K562 (cell line): ENCODE results near the gene LRRC43. TPM values are rescaled to one million over a fixed set of nuclear protein-coding genes. Genes with fewer than 3 reads are reported as not detected.

ENCODE experiments used
- ARID2 ChIP-seq: fragments of 450-650 bp; IDR thresholded peaks from 2 replicates; pipeline ENCODE4 v1.6.1; 2017; ENCODE audit warnings: antibody characterized with exemption, mild to moderate bottlenecking
- ATF2 ChIP-seq: sonication (generic); formaldehyde crosslinking; IDR thresholded peaks from 2 replicates; pipeline ENCODE4 v1.8.1; 2022; ENCODE audit warnings: missing genetic modification reagents
- BCLAF1 ChIP-seq, 2 experiments: fragments of 450-650 bp in 1 of 2; IDR thresholded peaks; 2 replicates each; pipeline ENCODE4 v1.6.1; 2011 to 2017; ENCODE audit warnings: low read depth in 2 of 2, antibody characterized with exemption in 1 of 2, borderline replicate concordance in 1 of 2, low read length in 1 of 2, mild to moderate bottlenecking in 1 of 2, mixed read lengths in 1 of 2; ENCODE audit not compliant: control insufficient read depth in 1 of 2
- EP300 ChIP-seq: IDR thresholded peaks from 2 replicates; pipeline ENCODE4 v1.6.1; 2012; ENCODE audit warnings: low read length, improper control_type of control experiment
- FOXM1 ChIP-seq, 2 experiments: fragments of 450-650 bp in 1 of 2; sonication (generic) in 1 of 2; formaldehyde crosslinking in 1 of 2; IDR thresholded peaks; 2 replicates each; pipeline versions ENCODE4 v1.6.1 to v1.9.0; 2017 to 2022; ENCODE audit warnings: low read depth in 2 of 2, mild to moderate bottlenecking in 2 of 2, missing genetic modification reagents in 1 of 2, moderate library complexity in 1 of 2
- GATAD2A ChIP-seq: fragments of 450-650 bp; IDR thresholded peaks from 2 replicates; pipeline ENCODE4 v1.6.1; 2017
- HCFC1 ChIP-seq: IDR thresholded peaks from 2 replicates; pipeline ENCODE4 v1.6.1; 2012; ENCODE audit warnings: low read depth, low read length, improper control_type of control experiment
- HMG20B ChIP-seq: fragments of 250-450 bp; sonication (Bioruptor Pico); IDR thresholded peaks from 2 replicates; pipeline ENCODE4 v1.5.0; 2021; ENCODE audit warnings: mild to moderate bottlenecking
- PBX2 ChIP-seq, 2 experiments: IDR thresholded peaks in 1 of 2; conservative IDR thresholded peaks in 1 of 2; 2 replicates each; pipeline ENCODE4 v1.6.1; 2016; ENCODE audit warnings: low read depth in 2 of 2, mild to moderate bottlenecking in 1 of 2, missing compliant biosample characterization in 1 of 2, missing genetic modification characterization in 1 of 2, moderate library complexity in 1 of 2
- PHF21A ChIP-seq: fragments of 450-650 bp; IDR thresholded peaks from 2 replicates; pipeline ENCODE4 v1.6.1; 2017; ENCODE audit warnings: low read depth, borderline replicate concordance
- PTBP1 ChIP-seq: fragments of 200-400 bp; formaldehyde crosslinking; IDR thresholded peaks from 2 replicates; pipeline ENCODE4 v1.6.1; 2017; ENCODE audit warnings: low read depth, low read length
- SMARCC2 ChIP-seq: fragments of 450-650 bp; IDR thresholded peaks from 2 replicates; pipeline ENCODE4 v1.6.1; 2017; ENCODE audit warnings: antibody characterized with exemption, moderate library complexity, mild to moderate bottlenecking, low read depth
- ZBTB9 ChIP-seq: fragments of 450-650 bp; formaldehyde crosslinking; IDR thresholded peaks from 2 replicates; pipeline ENCODE4 v1.4.0; 2020; ENCODE audit warnings: mild to moderate bottlenecking, moderate library complexity
- ZNF57 ChIP-seq: fragments of 450-650 bp; formaldehyde crosslinking; IDR thresholded peaks from 2 replicates; pipeline ENCODE4 v1.4.0; 2020; ENCODE audit warnings: mild to moderate bottlenecking, moderate library complexity
- ZNF639 ChIP-seq, 2 experiments: fragments of 200-800 bp in 1 of 2; sonication (Bioruptor generic) in 1 of 2; sonication (generic) in 1 of 2; formaldehyde crosslinking in 1 of 2; IDR thresholded peaks in 1 of 2; conservative IDR thresholded peaks in 1 of 2; 2 replicates each; pipeline versions ENCODE4 v1.5.0 to v1.6.1; 2016 to 2020; ENCODE audit warnings: missing compliant biosample characterization in 1 of 2, missing genetic modification characterization in 1 of 2, missing genetic modification reagents in 1 of 2
- ZNF75A ChIP-seq: fragments of 450-650 bp; formaldehyde crosslinking; IDR thresholded peaks from 2 replicates; pipeline ENCODE4 v1.4.0; 2020; ENCODE audit warnings: mild to moderate bottlenecking
- polyA plus RNA-seq, 8 experiments: library from polyadenylated mRNA; depleted of rRNA in 4 of 8; stranded (reverse) in 5 of 8; unstranded in 3 of 8; fragments of >200 nt; fragmentation: Nextera tagmentation in 2 of 8; fragmentation: Illumina TruSeq in 1 of 8; extraction: Ambion mirVana in 2 of 8; extraction: Trizol in 1 of 8; gene quantifications; 2 replicates each; pipeline versions ENCODE4 v1.2.1 to v1.2.3, GENCODE V29; 2011 to 2014; ENCODE audit warnings: inconsistent platforms in 1 of 8, missing spikeins in 1 of 8
- total RNA-seq, 7 experiments: library from RNA; depleted of rRNA in 6 of 7; stranded (reverse); fragments of >200 nt in 6 of 7; fragmentation: Illumina TruSeq in 2 of 7; extraction: Trizol in 2 of 7; gene quantifications; 2 replicates each; pipeline versions ENCODE4 v1.2.1 to v1.2.3, GENCODE V29; 2011 to 2021; ENCODE audit warnings: low replicate concordance in 1 of 7

The LRRC43 gene
- total and polyA plus RNA-seq, 9 of the 15 experiments (the other 6 are each of a cell fraction or from before 2014, with no cell fraction given): 0.19 TPM; not detected in 8

GRCh38 chr12:122190842-122191668 lies 8.1 kb downstream of the LRRC43 start (continued):
- TF ChIP-seq PTBP1 (no peak), ARID2 (no peak), EP300 (peak; percentile 37; the same call in 1 of the 2 replicates), ZNF75A (CRISPR knock-in tag) (no peak), PBX2 (CRISPR knock-in tag; IDR thresholded peaks at IDR 0.05; ENCODE audit: low read depth) (no peak), PBX2 (tag; conservative IDR thresholded peaks at IDR 0.05; ENCODE audit: low read depth) (no peak), BCLAF1 (IDR thresholded peaks at IDR 0.05; ENCODE audit: borderline replicate concordance in 1 of 2, control insufficient read depth in 1 of 2, low read depth in 2 of 2, low read length in 1 of 2) (no peak), ATF2 (CRISPR knock-in tag) (no peak), SMARCC2 (no peak), ZBTB9 (CRISPR knock-in tag) (no peak), ZNF57 (CRISPR knock-in tag) (no peak), PHF21A (no peak), HCFC1 (no peak), GATAD2A (no peak), FOXM1 (IDR thresholded peaks at IDR 0.05; ENCODE audit: low read depth) (no peak), FOXM1 (CRISPR knock-in tag; IDR thresholded peaks at IDR 0.05; ENCODE audit: low read depth) (no peak), HMG20B (CRISPR knock-in tag) (no peak), ZNF639 (CRISPR knock-in tag; conservative IDR thresholded peaks at IDR 0.05 in 1 of 2, IDR thresholded peaks at IDR 0.05 in 1 of 2) (no peak)
